Activated CD8-positive, alpha-beta T cell treated with anti-CD3 and anti-CD28 coated beads, Interleukin-2, amount 10 ng/mL, durations not matched to agents 7 days and 5 days (primary cell): ENCODE data around the gene CEP57. TPM values are rescaled to one million over a fixed set of nuclear protein-coding genes. Genes with fewer than 3 reads are reported as not detected.
"Not testable (repeated sequence)": the region's sequence is repeated elsewhere in the genome, so short reads cannot be mapped to it uniquely, and the experiment has no call there.

Experiments
- ATAC-seq: fragments of 150-1000 bp; cut with Tn5 transposase; one replicate; pipeline ENCODE4 v1.10.0; 2021; ENCODE audit warnings: moderate library complexity
- CTCF ChIA-PET: fragments of 350-600 bp; sonication (Branson Sonifier 250); formaldehyde crosslinking; loops from one replicate; lab custom pipeline; 2021; ENCODE audit warnings: antibody characterized with exemption; lab: Charles Lee
- POLR2A ChIA-PET: fragments of 350-600 bp; sonication (Branson Sonifier 250); formaldehyde crosslinking; loops from one replicate; lab custom pipeline; 2021; ENCODE audit warnings: antibody characterized with exemption; lab: Charles Lee
- DNase-seq: peaks from one replicate; pipeline ENCODE4 v3.0.0-alpha.2; 2020
- H3K27ac Mint-ChIP-seq: one replicate; pipeline ENCODE4 v1.8.0; 2021; ENCODE audit warnings: mild to moderate bottlenecking, mixed read lengths
- H3K27me3 Mint-ChIP-seq: one replicate; pipeline ENCODE4 v1.8.0; 2021; ENCODE audit warnings: low read depth, mixed read lengths
- H3K36me3 Mint-ChIP-seq: one replicate; pipeline ENCODE4 v1.8.0; 2021; ENCODE audit warnings: low read depth, mixed read lengths
- H3K4me1 Mint-ChIP-seq: one replicate; pipeline ENCODE4 v1.8.0; 2021; ENCODE audit warnings: low read depth, mixed read lengths
- H3K4me3 Mint-ChIP-seq: one replicate; pipeline ENCODE4 v1.8.0; 2021; ENCODE audit warnings: mild to moderate bottlenecking, mixed read lengths
- H3K9me3 Mint-ChIP-seq: one replicate; pipeline ENCODE4 v1.8.0; 2022; ENCODE audit warnings: mixed read lengths; ENCODE audit not compliant: insufficient read depth
- total RNA-seq, 2 experiments: library from RNA; stranded (reverse); gene quantifications; one replicate each; pipeline ENCODE4 v1.2.3, GENCODE V29; 2021

Gene CEP57
- total RNA-seq, 2 experiments from 2014 or later: 85.4 to 86.6 TPM

DNA sequence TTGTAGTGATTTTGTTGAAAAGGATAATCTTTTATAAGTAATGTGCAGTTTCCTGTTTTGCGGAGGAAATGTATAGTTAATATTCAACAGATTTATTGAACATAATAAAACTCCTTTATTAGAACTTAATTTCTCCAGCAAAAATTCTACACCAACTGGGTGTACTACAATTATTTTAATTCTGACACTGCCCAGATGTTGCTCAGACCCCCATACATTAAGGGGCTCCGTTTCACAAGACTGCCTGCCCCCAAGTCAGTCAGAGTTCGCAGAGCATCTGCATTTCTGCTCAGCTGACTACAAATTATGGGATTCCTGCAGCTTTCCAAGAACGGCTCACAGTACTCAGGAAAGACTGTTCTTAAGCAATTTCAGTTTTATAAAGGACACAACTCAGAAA, 6.2 kb downstream of the CEP57 start:
- H3K4me3 Mint-ChIP-seq: no peak overlapping the region
- DNase-seq: no peak
- H3K27ac Mint-ChIP-seq: no peak overlapping the region
- no peak for ATAC-seq
- no peaks in the 10 kb centered on the region for H3K9me3 Mint-ChIP-seq
- CTCF ChIA-PET: interaction anchor here (1.7 to 2.8 kb wide), 2 partner anchors 40 to 598 kb away, joined by 3 to 10 read pairs; no protein-coding TSS in a partner anchor
- H3K27me3 Mint-ChIP-seq: no peaks in the 10 kb centered on the region
- peaks cover 36% of the 10 kb centered on the region for H3K4me1 Mint-ChIP-seq
- H3K36me3 Mint-ChIP-seq: peaks cover 43% of the 10 kb centered on the region
- POLR2A ChIA-PET: no interaction called here

- Mint-ChIP-seq H3K27ac (no peak overlapping the region), H3K36me3 (peaks cover 42% of the 10 kb centered on the region), H3K27me3 (no peaks in the 10 kb centered on the region), H3K4me1 (peaks cover 10% of the 10 kb centered on the region), H3K9me3 (no peaks in the 10 kb centered on the region), H3K4me3 (no peak overlapping the region)
- POLR2A ChIA-PET: interaction anchor here (3.0 kb wide), 1 partner anchor 9 kb away, joined by 17 read pairs; the partner anchor contains the start of genes CEP57 and FAM76B
- no peak for DNase-seq
- no peak for ATAC-seq
- CTCF ChIA-PET: interaction anchor here (0.8 to 1.1 kb wide), 3 partner anchors 8 to 543 kb away, joined by 3 to 4 read pairs (median 3); partner anchors contain the start of genes CEP57 and MAML2
Measured at GRCh38 chr11:95799546-95799945, 9.2 kb downstream of the CEP57 start.

GRCh38 chr11:95800438-95800837, 10.1 kb downstream of the CEP57 start:
- Mint-ChIP-seq H3K9me3 (no peaks in the 10 kb centered on the region), H3K4me1 (peaks cover 10% of the 10 kb centered on the region), H3K27ac (no peak overlapping the region), H3K27me3 (no peaks in the 10 kb centered on the region), H3K36me3 (peaks cover 44% of the 10 kb centered on the region), H3K4me3 (no peak overlapping the region)
- CTCF ChIA-PET: interaction anchor here (0.8 to 1.1 kb wide), 2 partner anchors 10 to 542 kb away, joined by 3 read pairs; partner anchors contain the start of genes CEP57 and MAML2
- DNase-seq (no peak), ATAC-seq (no peak)
- POLR2A ChIA-PET: interaction anchor here (3.0 kb wide), 1 partner anchor 10 kb away, joined by 17 read pairs; the partner anchor contains the start of genes CEP57 and FAM76B

GRCh38 chr11:95802806-95803205, 12.5 kb downstream of the CEP57 start:
- CTCF ChIA-PET: interaction anchor here (2.6 kb wide), 1 partner anchor 12 kb away, joined by 13 read pairs; the partner anchor contains the start of genes CEP57 and FAM76B

DNA sequence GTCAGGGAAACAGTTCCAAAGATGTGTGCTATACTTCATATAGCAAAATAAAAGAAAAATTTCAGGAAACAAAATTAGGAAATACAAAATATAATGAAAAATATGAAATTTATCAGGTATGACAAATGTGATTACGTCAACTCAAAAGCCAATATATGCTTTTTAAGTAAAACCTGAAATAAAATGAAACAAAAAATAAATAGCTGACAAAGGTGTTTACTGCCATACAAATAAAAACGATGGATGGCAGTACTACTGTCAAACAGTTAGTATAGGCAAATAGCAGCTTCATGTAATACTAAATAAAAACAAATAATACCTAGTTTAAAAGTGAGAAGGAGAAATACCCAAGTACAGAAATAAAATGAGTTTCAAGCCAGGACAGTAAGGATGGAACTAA, 13.7 kb downstream of the CEP57 start:
- Mint-ChIP-seq H3K36me3 (peaks cover 68% of the 10 kb centered on the region), H3K9me3 (no peaks in the 10 kb centered on the region), H3K4me3 (no peak overlapping the region), H3K4me1 (no peaks in the 10 kb centered on the region), H3K27ac (no peak overlapping the region), H3K27me3 (no peaks in the 10 kb centered on the region)
- CTCF ChIA-PET: interaction anchor here (1.0 to 2.6 kb wide), 2 partner anchors 10 to 13 kb away, joined by 3 to 13 read pairs; partner anchors contain the start of genes CEP57 and FAM76B
- POLR2A ChIA-PET: no interaction called here
- DNase-seq: no peak
- ATAC-seq: no peak

More at GRCh38 chr11:95802806-95803205, 12.5 kb downstream of the CEP57 start:
- Mint-ChIP-seq H3K27ac (no peak overlapping the region), H3K4me3 (no peak overlapping the region), H3K4me1 (peaks cover 3% of the 10 kb centered on the region), H3K9me3 (no peaks in the 10 kb centered on the region), H3K27me3 (no peaks in the 10 kb centered on the region), H3K36me3 (peaks cover 60% of the 10 kb centered on the region)
- DNase-seq (no peak), ATAC-seq (no peak)
- POLR2A ChIA-PET: interaction anchor here (0.7 kb wide), 1 partner anchor 12 kb away, joined by 3 read pairs; the partner anchor contains the start of gene CEP57

DNA sequence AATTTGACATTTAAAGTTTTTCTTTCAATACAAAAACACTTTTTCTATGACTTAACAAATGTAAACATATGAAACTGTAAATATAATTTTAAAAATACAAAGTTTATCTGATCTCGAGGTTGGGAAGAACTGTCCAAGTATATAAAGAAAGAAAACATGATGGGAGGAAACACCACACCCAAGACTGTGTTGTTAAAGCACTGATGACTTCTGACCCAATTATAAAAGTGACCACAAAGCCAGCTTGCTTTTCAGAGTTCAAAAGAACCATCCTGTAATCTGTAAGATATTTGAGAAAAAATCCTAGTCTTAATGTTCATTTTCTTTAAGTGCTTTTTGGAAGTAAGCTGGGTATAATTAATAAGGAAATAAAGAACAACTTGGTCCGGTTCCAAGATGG, 15.6 kb downstream of the CEP57 start:
- CTCF ChIA-PET: no interaction called here
- no peak overlapping the region for H3K27ac Mint-ChIP-seq
- no peaks in the 10 kb centered on the region for H3K27me3 Mint-ChIP-seq
- no peak overlapping the region for H3K4me3 Mint-ChIP-seq
- DNase-seq (no peak), ATAC-seq (no peak)
- no peaks in the 10 kb centered on the region for H3K4me1 Mint-ChIP-seq
- H3K9me3 Mint-ChIP-seq: no peaks in the 10 kb centered on the region
- POLR2A ChIA-PET: interaction anchor here (0.7 kb wide), 1 partner anchor 15 kb away, joined by 3 read pairs; the partner anchor contains the start of gene CEP57
- peaks cover 68% of the 10 kb centered on the region for H3K36me3 Mint-ChIP-seq

GRCh38 chr11:95806464-95806863, 16.2 kb downstream of the CEP57 start:
- H3K4me3 Mint-ChIP-seq, H3K9me3 Mint-ChIP-seq, H3K27ac Mint-ChIP-seq, ATAC-seq, CTCF ChIA-PET, DNase-seq, H3K4me1 Mint-ChIP-seq, H3K27me3 Mint-ChIP-seq: not testable (repeated sequence)
- H3K36me3 Mint-ChIP-seq: peaks cover 68% of the 10 kb centered on the region
- POLR2A ChIA-PET: interaction anchor here (0.7 to 1.2 kb wide), 2 partner anchors 15 to 16 kb away, joined by 3 read pairs; partner anchors contain the start of gene CEP57

DNA sequence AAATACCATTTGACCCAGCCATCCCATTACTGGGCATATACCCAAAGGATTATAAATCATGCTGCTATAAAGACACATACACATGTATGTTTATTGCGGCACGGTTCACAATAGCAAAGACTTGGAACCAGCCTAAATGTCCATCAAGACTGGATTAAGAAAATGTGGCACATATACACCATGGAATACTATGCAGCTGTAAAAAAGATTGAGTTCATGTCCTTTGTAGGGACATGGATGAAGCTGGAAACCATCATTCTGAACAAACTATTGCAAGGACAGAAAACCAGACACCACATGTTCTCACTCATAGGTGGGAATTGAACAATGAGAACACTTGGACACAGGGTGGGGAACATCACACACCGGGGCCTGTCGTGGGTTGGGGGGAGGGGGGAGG, 20.8 kb downstream of the CEP57 start:
- H3K4me1 Mint-ChIP-seq, ATAC-seq, H3K9me3 Mint-ChIP-seq, POLR2A ChIA-PET, CTCF ChIA-PET, H3K4me3 Mint-ChIP-seq, DNase-seq, H3K27me3 Mint-ChIP-seq, H3K27ac Mint-ChIP-seq: not testable (repeated sequence)
- H3K36me3 Mint-ChIP-seq: peaks cover 66% of the 10 kb centered on the region

GRCh38 chr11:95816037-95816436, 25.7 kb downstream of the CEP57 start:
- DNase-seq (no peak), ATAC-seq (no peak)
- Mint-ChIP-seq H3K4me3 (no peak overlapping the region), H3K36me3 (peaks cover 53% of the 10 kb centered on the region), H3K27me3 (no peaks in the 10 kb centered on the region), H3K9me3 (no peaks in the 10 kb centered on the region), H3K4me1 (no peaks in the 10 kb centered on the region), H3K27ac (no peak overlapping the region)
- ChIA-PET POLR2A (no interaction called here), CTCF (no interaction called here)

DNA sequence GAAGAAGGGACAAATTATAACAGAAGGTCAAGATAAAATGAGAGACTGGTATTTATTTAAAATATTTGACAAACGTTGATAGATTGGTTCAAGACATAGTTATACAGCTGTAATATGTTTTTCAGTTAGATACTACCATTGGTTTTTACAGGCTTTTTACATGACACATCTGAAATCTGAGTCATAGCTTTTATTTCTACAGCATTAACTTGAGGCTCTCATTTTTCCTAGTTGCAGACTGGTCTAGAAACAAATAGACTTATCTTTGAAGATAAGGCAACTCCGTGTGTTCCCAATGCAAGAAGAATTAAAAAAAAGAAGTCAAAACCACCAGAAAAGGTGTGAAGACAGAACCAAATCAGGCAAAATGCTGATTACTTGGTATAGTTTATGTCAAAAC, 31.3 kb downstream of the CEP57 start:
- peaks cover 58% of the 10 kb centered on the region for H3K36me3 Mint-ChIP-seq
- H3K27me3 Mint-ChIP-seq: no peaks in the 10 kb centered on the region
- H3K9me3 Mint-ChIP-seq: no peaks in the 10 kb centered on the region
- ChIA-PET CTCF (interaction anchor here (1.0 kb wide), 1 partner anchor 14 kb away, joined by 3 read pairs; no protein-coding TSS in a partner anchor), POLR2A (no interaction called here)
- DNase-seq (no peak), ATAC-seq (no peak)
- H3K4me1 Mint-ChIP-seq: no peaks in the 10 kb centered on the region
- no peak overlapping the region for H3K27ac Mint-ChIP-seq
- H3K4me3 Mint-ChIP-seq: no peak overlapping the region

GRCh38 chr11:95827696-95828095, 37.4 kb downstream of the CEP57 start:
- Mint-ChIP-seq H3K27ac (no peak overlapping the region), H3K36me3 (peaks cover 49% of the 10 kb centered on the region), H3K4me3 (no peak overlapping the region), H3K27me3 (no peaks in the 10 kb centered on the region), H3K9me3 (no peaks in the 10 kb centered on the region), H3K4me1 (no peaks in the 10 kb centered on the region)
- ChIA-PET POLR2A (interaction anchor here (1.0 kb wide), 1 partner anchor 38 kb away, joined by 3 read pairs; the partner anchor contains the start of gene FAM76B), CTCF (interaction anchor here (2.1 kb wide), 1 partner anchor 8 kb away, joined by 7 read pairs; no protein-coding TSS in a partner anchor)
- DNase-seq: no peak
- ATAC-seq: no peak

- H3K27me3 Mint-ChIP-seq: no peaks in the 10 kb centered on the region
- H3K4me3 Mint-ChIP-seq: no peak overlapping the region
- CTCF ChIA-PET: no interaction called here
- no peaks in the 10 kb centered on the region for H3K9me3 Mint-ChIP-seq
- no peak overlapping the region for H3K27ac Mint-ChIP-seq
- peaks cover 51% of the 10 kb centered on the region for H3K36me3 Mint-ChIP-seq
- POLR2A ChIA-PET: no interaction called here
- ATAC-seq (no peak), DNase-seq (no peak)
- no peaks in the 10 kb centered on the region for H3K4me1 Mint-ChIP-seq
Measured at GRCh38 chr11:95829580-95830259, 39.4 kb downstream of the CEP57 start.
